ENCODE data around the gene TRIM56. TPM values are rescaled to one million over a fixed set of nuclear protein-coding genes. Genes with fewer than 3 reads are reported as not detected.
A peak's percentile ranks its signal among the peaks of the same experiment; 100 is the strongest.

The TRIM56 gene
- total and polyA plus RNA-seq, 2 of the 13 experiments (the other 11 are each of a cell fraction or from before 2014, with no cell fraction given): 3.2 to 7.1 TPM

GRCh38 chr7:101124376-101125056 lies 39.2 kb downstream of the TRIM56 start (continued):
- TF ChIP-seq ZKSCAN5 (CRISPR knock-in tag; IDR thresholded peaks at IDR 0.05) (no peak), ZNF678 (CRISPR knock-in tag; IDR thresholded peaks at IDR 0.05) (no peak), GABPA (IDR thresholded peaks at IDR 0.05; ENCODE audit: low read depth, low read length) (no peak), GABPA (CRISPR knock-in tag; IDR thresholded peaks at IDR 0.05; ENCODE audit: low read depth) (no peak), RAD21 (CRISPR knock-in tag; IDR thresholded peaks at IDR 0.05) (no peak), ZBTB7A (CRISPR knock-in tag; IDR thresholded peaks at IDR 0.05) (no peak), ZNF251 (CRISPR knock-in tag; IDR thresholded peaks at IDR 0.05) (no peak), ZSCAN30 (CRISPR knock-in tag; IDR thresholded peaks at IDR 0.05) (no peak), ZNF292 (CRISPR knock-in tag; IDR thresholded peaks at IDR 0.05; ENCODE audit: borderline replicate concordance, low read depth) (peak; percentile 62), ZNF510 (CRISPR knock-in tag; IDR thresholded peaks at IDR 0.05; ENCODE audit: low read depth) (no peak), POLR2AphosphoS5 (IDR thresholded peaks at IDR 0.05; ENCODE audit: low read depth, low read length) (peak; percentile 74), GPBP1L1 (CRISPR knock-in tag; IDR thresholded peaks at IDR 0.05) (no peak), ZSCAN25 (CRISPR knock-in tag; IDR thresholded peaks at IDR 0.05) (no peak), HOXA3 (CRISPR knock-in tag; IDR thresholded peaks at IDR 0.05) (peak; percentile 58; the same call in 1 of the 2 replicates), AHDC1 (CRISPR knock-in tag; IDR thresholded peaks at IDR 0.05; ENCODE audit: borderline replicate concordance) (peak; percentile 77; the same call in 1 of the 2 replicates), SNRNP70 (IDR thresholded peaks at IDR 0.05; ENCODE audit: low read depth, low read length) (no peak), ARNT2 (CRISPR knock-in tag; IDR thresholded peaks at IDR 0.05; ENCODE audit: low read depth) (no peak), ZFP37 (CRISPR knock-in tag; IDR thresholded peaks at IDR 0.05; ENCODE audit: borderline replicate concordance) (0 out of 2 replicates have a peak, but pooled peaks have one; percentile 12), NR2C2 (CRISPR knock-in tag; IDR thresholded peaks at IDR 0.05; ENCODE audit: borderline replicate concordance) (no peak; the same call in 1 of the 2 replicates), KAT8 (CRISPR knock-in tag; IDR thresholded peaks at IDR 0.05) (peak; percentile 49; the same call in 1 of the 2 replicates), ZNF337 (CRISPR knock-in tag; IDR thresholded peaks at IDR 0.05; ENCODE audit: borderline replicate concordance, low read depth) (no peak)
- TF ChIP-seq, protein P1, sequence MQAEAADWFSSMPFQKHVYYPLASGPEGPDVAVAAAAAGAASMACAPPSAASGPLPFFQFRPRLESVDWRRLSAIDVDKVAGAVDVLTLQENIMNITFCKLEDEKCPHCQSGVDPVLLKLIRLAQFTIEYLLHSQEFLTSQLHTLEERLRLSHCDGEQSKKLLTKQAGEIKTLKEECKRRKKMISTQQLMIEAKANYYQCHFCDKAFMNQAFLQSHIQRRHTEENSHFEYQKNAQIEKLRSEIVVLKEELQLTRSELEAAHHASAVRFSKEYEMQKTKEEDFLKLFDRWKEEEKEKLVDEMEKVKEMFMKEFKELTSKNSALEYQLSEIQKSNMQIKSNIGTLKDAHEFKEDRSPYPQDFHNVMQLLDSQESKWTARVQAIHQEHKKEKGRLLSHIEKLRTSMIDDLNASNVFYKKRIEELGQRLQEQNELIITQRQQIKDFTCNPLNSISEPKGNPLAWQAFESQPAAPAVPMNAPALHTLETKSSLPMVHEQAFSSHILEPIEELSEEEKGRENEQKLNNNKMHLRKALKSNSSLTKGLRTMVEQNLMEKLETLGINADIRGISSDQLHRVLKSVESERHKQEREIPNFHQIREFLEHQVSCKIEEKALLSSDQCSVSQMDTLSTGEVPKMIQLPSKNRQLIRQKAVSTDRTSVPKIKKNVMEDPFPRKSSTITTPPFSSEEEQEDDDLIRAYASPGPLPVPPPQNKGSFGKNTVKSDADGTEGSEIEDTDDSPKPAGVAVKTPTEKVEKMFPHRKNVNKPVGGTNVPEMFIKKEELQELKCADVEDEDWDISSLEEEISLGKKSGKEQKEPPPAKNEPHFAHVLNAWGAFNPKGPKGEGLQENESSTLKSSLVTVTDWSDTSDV (CRISPR knock-in tag; IDR thresholded peaks at IDR 0.05): no peak
